Nephron progenitor cell (in vitro differentiated cells): ENCODE results near the gene TMEM98.
"Not testable (repeated sequence)": the region's sequence is repeated elsewhere in the genome, so short reads cannot be mapped to it uniquely, and the experiment has no call there.

Experiments
- DNase-seq: peaks from one replicate; pipeline ENCODE4 v3.0.0; 2021
- H3K27ac Mint-ChIP-seq: 2 replicates; pipeline ENCODE4 v1.8.0; 2021; ENCODE audit warnings: mild to moderate bottlenecking, moderate library complexity, mixed read lengths
- H3K27me3 Mint-ChIP-seq: 2 replicates; pipeline ENCODE4 v1.8.0; 2021; ENCODE audit warnings: mild to moderate bottlenecking, low read depth, mixed read lengths; ENCODE audit not compliant: poor library complexity
- H3K36me3 Mint-ChIP-seq: 2 replicates; pipeline ENCODE4 v1.8.0; 2021; ENCODE audit warnings: low read depth, mixed read lengths
- H3K4me1 Mint-ChIP-seq: 2 replicates; pipeline ENCODE4 v1.8.0; 2021; ENCODE audit warnings: mixed read lengths
- H3K4me3 Mint-ChIP-seq: 2 replicates; pipeline ENCODE4 v1.8.0; 2021; ENCODE audit warnings: mild to moderate bottlenecking, moderate library complexity, mixed read lengths
- H3K9me3 Mint-ChIP-seq: 2 replicates; pipeline ENCODE4 v1.8.0; 2021; ENCODE audit warnings: mild to moderate bottlenecking, moderate library complexity, mixed read lengths
- CTCF ChIP-seq: fragments of 200-600 bp; sonication (generic); IDR thresholded peaks from 2 replicates; pipeline ENCODE4 v1.5.0; 2021; ENCODE audit warnings: antibody characterized with exemption

The TMEM98 gene

GRCh38 chr17:32882734-32883133 lies 45.2 kb upstream of the TMEM98 start:
- no peak for TF ChIP-seq CTCF
- Mint-ChIP-seq H3K9me3 (peaks cover 4% of the 10 kb centered on the region), H3K27ac (no peak overlapping the region), H3K36me3 (no peaks in the 10 kb centered on the region), H3K4me3 (no peak overlapping the region), H3K4me1 (peaks cover 15% of the 10 kb centered on the region), H3K27me3 (peaks cover 20% of the 10 kb centered on the region)
- no peak for DNase-seq

- peak overlapping the region; percentile 45 for H3K4me3 Mint-ChIP-seq
- H3K27ac Mint-ChIP-seq, H3K27me3 Mint-ChIP-seq, H3K4me1 Mint-ChIP-seq, H3K9me3 Mint-ChIP-seq, DNase-seq, H3K36me3 Mint-ChIP-seq: not testable (repeated sequence)
These were observed 41.0 kb upstream of the TMEM98 start for GRCh38 chr17:32886951-32887350.

GRCh38 chr17:32887410-32887809 lies 40.5 kb upstream of the TMEM98 start:
- H3K4me1 Mint-ChIP-seq, H3K36me3 Mint-ChIP-seq, DNase-seq, H3K27me3 Mint-ChIP-seq, H3K27ac Mint-ChIP-seq, H3K4me3 Mint-ChIP-seq, H3K9me3 Mint-ChIP-seq: not testable (repeated sequence)

- no peak overlapping the region for H3K27ac Mint-ChIP-seq
- peaks cover 5% of the 10 kb centered on the region for H3K4me1 Mint-ChIP-seq
- TF ChIP-seq CTCF: no peak
- no peak overlapping the region for H3K4me3 Mint-ChIP-seq
- H3K9me3 Mint-ChIP-seq: peaks cover 9% of the 10 kb centered on the region
- H3K36me3 Mint-ChIP-seq: no peaks in the 10 kb centered on the region
- no peaks in the 10 kb centered on the region for H3K27me3 Mint-ChIP-seq
- DNase-seq: no peak
These were observed 33.7 kb upstream of the TMEM98 start for GRCh38 chr17:32894245-32894644.

GRCh38 chr17:32896647-32897258 lies 31.2 kb upstream of the TMEM98 start:
- no peak for TF ChIP-seq CTCF
- no peak for DNase-seq
- peaks cover 5% of the 10 kb centered on the region for H3K4me1 Mint-ChIP-seq
- H3K27me3 Mint-ChIP-seq: no peaks in the 10 kb centered on the region
- H3K9me3 Mint-ChIP-seq: peaks cover 13% of the 10 kb centered on the region
- H3K27ac Mint-ChIP-seq: no peak overlapping the region
- H3K36me3 Mint-ChIP-seq: no peaks in the 10 kb centered on the region
- H3K4me3 Mint-ChIP-seq: no peak overlapping the region

GRCh38 chr17:32899236-32900013 lies 28.5 kb upstream of the TMEM98 start:
- Mint-ChIP-seq H3K27me3 (no peaks in the 10 kb centered on the region), H3K4me1 (peaks cover 11% of the 10 kb centered on the region), H3K9me3 (peaks cover 9% of the 10 kb centered on the region), H3K27ac (no peak overlapping the region), H3K36me3 (no peaks in the 10 kb centered on the region), H3K4me3 (no peak overlapping the region)
- no peak for TF ChIP-seq CTCF
- DNase-seq: no peak

- DNase-seq: no peak
- no peak for TF ChIP-seq CTCF
- H3K27me3 Mint-ChIP-seq: peaks cover 10% of the 10 kb centered on the region
- H3K27ac Mint-ChIP-seq: no peak overlapping the region
- H3K9me3 Mint-ChIP-seq: peaks cover 9% of the 10 kb centered on the region
- no peak overlapping the region for H3K4me3 Mint-ChIP-seq
- H3K4me1 Mint-ChIP-seq: peaks cover 13% of the 10 kb centered on the region
- no peaks in the 10 kb centered on the region for H3K36me3 Mint-ChIP-seq
These were observed 26.2 kb upstream of the TMEM98 start for GRCh38 chr17:32901743-32902142.
